Stimulated activated effector memory CD8-positive, alpha-beta T cell treated with anti-CD3 and anti-CD28 coated beads, Interleukin-12 subunit alpha, Interleukin-12 subunit beta, amount 100 ng/mL, for 72 hours (primary cell): ENCODE data around the gene FEZ2.

Source experiments
- ATAC-seq: fragments of 150-1000 bp; cut with Tn5 transposase; 2 replicates; pipeline ENCODE4 v1.10.0; 2021
- DNase-seq, 2 donors: peaks; one replicate each; pipeline ENCODE4 v3.0.0; 2021 to 2022; ENCODE audit warnings: low spot score in 2 of 2
- H3K27ac Mint-ChIP-seq: one replicate; pipeline ENCODE4 v1.8.0; 2022; ENCODE audit warnings: mild to moderate bottlenecking, mixed read lengths
- H3K36me3 Mint-ChIP-seq: one replicate; pipeline ENCODE4 v1.8.0; 2022; ENCODE audit warnings: mild to moderate bottlenecking, mixed read lengths
- H3K4me1 Mint-ChIP-seq: one replicate; pipeline ENCODE4 v1.8.0; 2022; ENCODE audit warnings: mixed read lengths
- H3K4me3 Mint-ChIP-seq: one replicate; pipeline ENCODE4 v1.8.0; 2022; ENCODE audit warnings: mild to moderate bottlenecking, mixed read lengths
- H3K9me3 Mint-ChIP-seq: one replicate; pipeline ENCODE4 v1.8.0; 2022; ENCODE audit warnings: mixed read lengths

FEZ2 gene

DNA sequence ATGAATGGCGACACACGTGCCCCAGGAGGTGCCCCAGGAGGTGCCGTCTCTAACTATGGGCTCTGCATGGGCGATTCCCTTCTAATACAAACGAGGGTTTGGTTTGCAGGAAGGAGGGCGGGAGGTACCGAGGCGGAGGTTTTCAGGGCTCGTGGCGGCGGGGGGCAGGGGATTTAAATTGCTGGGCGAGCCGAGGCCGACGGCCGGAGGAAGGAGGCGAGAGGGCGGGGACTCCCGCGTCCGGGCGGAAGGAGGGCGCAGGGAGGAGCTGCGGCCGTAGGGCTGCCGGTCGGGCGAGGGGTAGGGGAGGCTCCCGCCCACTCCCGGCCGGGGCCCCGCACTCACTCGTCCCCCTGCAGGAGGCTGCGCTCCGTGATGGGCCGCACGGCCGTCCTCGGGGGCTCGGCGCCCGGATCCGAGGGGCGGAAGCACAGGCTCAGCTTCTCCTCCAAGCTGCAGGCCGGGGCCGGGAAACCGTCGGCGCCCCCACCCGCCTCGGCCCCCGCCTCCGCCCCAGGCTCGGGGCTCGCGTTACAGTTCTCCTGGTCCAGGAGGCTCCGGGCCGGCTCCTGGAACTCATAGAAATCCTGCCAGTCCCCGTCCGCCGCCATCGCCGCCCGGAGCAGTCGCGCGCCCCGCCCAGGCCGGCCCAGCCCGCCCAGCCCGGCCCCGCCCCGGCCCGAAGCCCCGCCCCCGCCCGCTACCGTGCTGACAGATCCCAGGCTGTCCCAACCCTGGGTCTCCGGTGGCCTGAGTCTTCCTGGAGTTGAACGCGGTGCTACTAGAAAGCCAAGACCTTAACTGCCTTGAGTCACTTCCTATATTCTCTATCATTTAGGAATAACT is at the start of gene FEZ2:
Gene FEZ2 (minus strand): TSS at position 637 of the 846 bp plus-strand sequence. CDS start 26 bp downstream, at position 611.
- Mint-ChIP-seq H3K9me3 (no peaks in the 10 kb centered on the region), H3K27ac (peak within 1 kb of the TSS; percentile 86), H3K4me3 (peak within 1 kb of the TSS; percentile 80), H3K36me3 (peaks cover 5% of the 10 kb centered on the region), H3K4me1 (peaks cover 36% of the 10 kb centered on the region)
- ATAC-seq, result peak; percentile 96
- DNase-seq, result peak; percentile 61 to 88

- ATAC-seq, result no peak
- Mint-ChIP-seq H3K9me3 (peaks cover 4% of the 10 kb centered on the region), H3K36me3 (no peaks in the 10 kb centered on the region), H3K27ac (no peak overlapping the region), H3K4me1 (no peaks in the 10 kb centered on the region), H3K4me3 (no peak overlapping the region)
- DNase-seq, result no peak
These were observed 37.1 kb upstream of the FEZ2 start for GRCh38 chr2:36634981-36635597.

GRCh38 chr2:36633470-36634092 is 35.6 kb upstream of the FEZ2 start:
- ATAC-seq (peak; percentile 53), DNase-seq (no peak)
- H3K4me1 Mint-ChIP-seq, result no peaks in the 10 kb centered on the region
- peaks cover 4% of the 10 kb centered on the region for H3K9me3 Mint-ChIP-seq
- H3K4me3 Mint-ChIP-seq, result no peak overlapping the region
- no peak overlapping the region for H3K27ac Mint-ChIP-seq
- no peaks in the 10 kb centered on the region for H3K36me3 Mint-ChIP-seq

- no peaks in the 10 kb centered on the region for H3K9me3 Mint-ChIP-seq
These were observed 28.8 kb upstream of the FEZ2 start for GRCh38 chr2:36626756-36627155.

DNA sequence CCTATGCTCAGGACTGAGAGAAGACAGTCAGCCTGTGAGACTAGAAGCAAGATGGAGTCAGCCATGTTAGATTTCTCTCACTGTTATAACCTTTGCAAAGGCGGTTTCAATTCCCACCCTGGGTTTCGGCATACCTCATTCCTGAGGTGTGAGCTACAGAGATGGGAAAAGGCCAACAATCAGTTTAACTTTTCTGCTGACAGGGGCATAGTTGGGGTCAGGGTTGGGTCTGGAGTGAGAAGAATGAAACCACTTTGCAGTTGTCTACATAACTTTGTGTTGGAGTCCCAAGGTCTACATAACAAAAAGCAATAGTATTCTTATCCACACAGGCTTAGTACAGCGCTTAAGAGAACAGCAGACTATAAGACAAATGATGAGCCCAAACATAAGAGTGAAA is 28.1 kb upstream of the FEZ2 start:
- Mint-ChIP-seq H3K27ac (no peak overlapping the region), H3K9me3 (no peaks in the 10 kb centered on the region), H3K4me1 (no peaks in the 10 kb centered on the region), H3K36me3 (no peaks in the 10 kb centered on the region), H3K4me3 (no peak overlapping the region)
- DNase-seq (no peak), ATAC-seq (no peak)

More at GRCh38 chr2:36626756-36627155, 28.8 kb upstream of the FEZ2 start:
- ATAC-seq, result no peak
- H3K36me3 Mint-ChIP-seq, result no peaks in the 10 kb centered on the region
- H3K27ac Mint-ChIP-seq, result no peak overlapping the region
- no peak overlapping the region for H3K4me3 Mint-ChIP-seq
- no peak for DNase-seq
- H3K4me1 Mint-ChIP-seq, result no peaks in the 10 kb centered on the region

GRCh38 chr2:36625304-36625703 is 27.3 kb upstream of the FEZ2 start:
- no peaks in the 10 kb centered on the region for H3K9me3 Mint-ChIP-seq
- no peak for DNase-seq
- ATAC-seq, result no peak
- no peaks in the 10 kb centered on the region for H3K36me3 Mint-ChIP-seq
- no peak overlapping the region for H3K4me3 Mint-ChIP-seq
- H3K4me1 Mint-ChIP-seq, result no peaks in the 10 kb centered on the region
- H3K27ac Mint-ChIP-seq, result no peak overlapping the region

- DNase-seq, result no peak
- H3K9me3 Mint-ChIP-seq, result no peaks in the 10 kb centered on the region
- H3K4me3 Mint-ChIP-seq, result no peak overlapping the region
- no peak overlapping the region for H3K27ac Mint-ChIP-seq
- no peaks in the 10 kb centered on the region for H3K4me1 Mint-ChIP-seq
- no peaks in the 10 kb centered on the region for H3K36me3 Mint-ChIP-seq
- no peak for ATAC-seq
These were observed 22.4 kb upstream of the FEZ2 start for GRCh38 chr2:36620321-36620720.

DNA sequence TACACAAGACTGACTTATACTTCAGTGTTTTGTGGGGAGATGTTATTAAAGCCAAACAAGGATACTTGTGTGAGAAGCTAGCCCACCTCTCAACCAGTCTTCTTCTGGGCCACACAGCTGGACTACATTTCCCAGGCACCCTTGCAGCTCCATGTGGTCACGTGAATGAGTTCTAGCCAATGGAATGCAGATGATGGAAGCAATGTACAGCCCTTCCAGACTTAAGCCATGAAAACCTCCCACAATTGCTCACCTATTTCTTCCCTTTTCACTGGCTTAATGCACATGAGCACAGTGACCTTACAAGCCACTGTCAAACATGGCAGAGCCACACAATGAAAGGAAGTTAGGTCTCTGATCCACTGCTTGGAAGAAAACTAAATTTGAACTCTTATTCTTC is 20.4 kb upstream of the FEZ2 start:
- Mint-ChIP-seq H3K4me1 (no peaks in the 10 kb centered on the region), H3K36me3 (no peaks in the 10 kb centered on the region), H3K27ac (no peak overlapping the region), H3K4me3 (no peak overlapping the region), H3K9me3 (no peaks in the 10 kb centered on the region)
- ATAC-seq (peak; percentile 83), DNase-seq (no peak)

DNA sequence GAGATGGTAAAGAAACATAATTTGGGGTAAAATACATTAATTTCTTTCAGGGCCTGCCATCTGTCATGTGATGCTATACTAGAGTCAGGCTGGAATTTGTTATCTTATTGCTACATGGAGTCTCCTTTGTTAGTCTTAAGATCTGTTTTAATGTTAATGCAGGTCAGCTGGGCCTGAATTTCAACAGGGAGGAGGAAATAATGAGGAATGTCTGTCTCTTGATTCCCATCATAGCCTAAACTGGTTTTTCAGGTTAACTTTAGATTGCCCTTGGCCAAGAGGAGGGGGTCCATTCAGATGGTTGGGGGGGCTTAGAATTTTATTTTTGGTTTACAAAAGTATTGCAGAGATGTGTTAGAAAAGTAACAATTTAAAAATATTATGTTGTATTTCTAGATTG is 19.0 kb upstream of the FEZ2 start:
- no peaks in the 10 kb centered on the region for H3K9me3 Mint-ChIP-seq
- no peak overlapping the region for H3K4me3 Mint-ChIP-seq
- no peaks in the 10 kb centered on the region for H3K4me1 Mint-ChIP-seq

DNA sequence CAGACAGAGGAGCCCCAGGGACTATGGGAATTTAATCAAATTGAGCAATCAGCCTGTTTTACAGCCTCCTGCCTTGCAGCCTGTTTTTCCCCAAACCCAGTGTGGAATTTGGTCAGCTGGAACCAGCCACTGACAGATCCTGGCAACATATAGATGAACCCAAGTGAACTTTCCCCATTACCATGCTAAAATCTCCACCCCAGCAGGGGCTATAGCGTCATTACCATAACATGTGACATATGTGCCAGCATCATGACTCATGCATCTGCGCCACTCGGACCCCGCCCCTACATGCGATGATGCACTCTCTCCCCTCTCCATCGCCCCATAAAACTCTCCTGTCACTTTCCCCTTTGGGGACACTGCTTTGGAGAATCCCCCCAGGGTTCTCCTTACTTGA is 17.3 kb upstream of the FEZ2 start:
- Mint-ChIP-seq H3K4me3 (no peak overlapping the region), H3K9me3 (no peaks in the 10 kb centered on the region), H3K36me3 (no peaks in the 10 kb centered on the region), H3K27ac (no peak overlapping the region), H3K4me1 (peaks cover 4% of the 10 kb centered on the region)
- DNase-seq, result no peak
- ATAC-seq, result no peak

More for the DNA sequence above, 19.0 kb upstream of the FEZ2 start:
- no peak for DNase-seq
- no peak overlapping the region for H3K27ac Mint-ChIP-seq
- no peaks in the 10 kb centered on the region for H3K36me3 Mint-ChIP-seq
- ATAC-seq, result no peak

DNA sequence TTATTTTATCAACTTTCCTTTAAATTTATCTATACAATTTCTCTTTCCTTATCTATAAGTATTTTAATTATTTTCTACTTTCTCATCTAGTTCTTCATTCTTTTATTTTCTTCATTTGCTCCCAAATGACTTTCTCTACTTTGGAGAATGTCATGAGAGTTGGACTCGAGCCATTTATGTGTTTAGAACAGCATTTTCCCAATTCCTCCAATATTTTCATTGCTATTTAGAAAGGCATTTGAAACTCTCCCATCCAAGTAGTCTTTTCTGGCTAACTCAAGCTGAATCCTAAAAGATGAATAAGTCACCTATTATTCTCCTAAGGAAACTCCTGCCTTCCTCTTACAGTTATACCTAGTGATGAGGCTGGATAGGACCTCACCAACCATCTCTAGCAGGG is 15.8 kb upstream of the FEZ2 start:
- H3K36me3 Mint-ChIP-seq, result no peaks in the 10 kb centered on the region
- H3K4me1 Mint-ChIP-seq, result peaks cover 4% of the 10 kb centered on the region
- no peaks in the 10 kb centered on the region for H3K9me3 Mint-ChIP-seq
- ATAC-seq (no peak), DNase-seq (no peak)
- no peak overlapping the region for H3K27ac Mint-ChIP-seq
- no peak overlapping the region for H3K4me3 Mint-ChIP-seq

DNA sequence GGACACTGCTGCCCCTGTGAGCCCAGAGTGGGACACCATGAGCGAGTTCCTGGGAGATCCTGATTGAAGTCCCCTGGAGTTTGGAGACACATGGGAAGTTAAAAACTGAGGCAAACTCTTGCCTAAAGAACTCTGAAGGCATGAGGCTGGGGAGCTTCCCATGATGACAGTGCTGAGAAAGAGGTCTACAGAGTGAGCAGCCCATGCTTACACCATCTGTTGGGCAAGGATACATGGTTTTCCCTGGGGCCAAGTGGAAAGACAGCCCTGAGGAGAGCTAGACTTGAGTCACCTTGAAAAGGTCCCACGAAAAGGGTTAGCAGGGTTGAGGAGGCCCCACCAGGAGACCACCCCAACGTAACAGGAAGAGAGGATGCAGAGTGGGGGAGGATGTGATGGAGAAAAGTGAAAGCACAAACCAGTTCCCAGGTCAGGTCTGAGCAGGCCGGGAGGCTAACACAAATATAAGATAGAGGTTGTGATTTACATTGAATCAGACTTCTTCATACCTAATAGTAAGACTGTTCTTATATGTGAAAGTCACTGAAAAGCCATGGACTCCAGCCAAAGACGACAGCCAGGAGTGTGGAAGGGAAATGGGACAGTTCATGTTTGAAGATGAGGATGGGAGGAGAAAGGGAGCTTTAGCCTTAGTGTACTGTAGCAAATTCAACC is 13.5 kb upstream of the FEZ2 start:
- Mint-ChIP-seq H3K9me3 (no peaks in the 10 kb centered on the region), H3K27ac (no peak overlapping the region), H3K4me3 (no peak overlapping the region), H3K4me1 (peaks cover 4% of the 10 kb centered on the region), H3K36me3 (no peaks in the 10 kb centered on the region)
- ATAC-seq (peak; percentile 36), DNase-seq (no peak)

DNA sequence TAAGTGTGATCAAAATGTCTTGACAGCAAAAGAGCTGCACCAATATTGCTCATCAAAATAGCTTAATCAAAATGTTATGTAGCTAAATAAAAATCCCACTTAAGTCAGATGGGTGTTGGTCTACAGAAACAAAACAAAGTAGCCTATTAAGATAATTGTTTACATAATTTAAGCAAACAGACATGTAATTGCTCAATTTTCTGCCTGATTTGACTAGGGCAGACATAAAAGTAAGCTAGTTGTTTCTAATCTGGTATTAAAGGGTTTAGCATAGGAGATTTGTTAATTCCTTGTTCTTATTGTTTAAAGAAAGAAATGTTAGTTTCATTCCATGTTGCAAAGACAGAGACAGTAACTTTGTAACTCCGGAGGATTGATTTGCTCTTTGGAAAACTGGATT is 11.5 kb upstream of the FEZ2 start:
- Mint-ChIP-seq H3K27ac (no peak overlapping the region), H3K9me3 (no peaks in the 10 kb centered on the region), H3K36me3 (no peaks in the 10 kb centered on the region), H3K4me1 (peaks cover 4% of the 10 kb centered on the region), H3K4me3 (no peak overlapping the region)
- DNase-seq (no peak), ATAC-seq (no peak)

DNA sequence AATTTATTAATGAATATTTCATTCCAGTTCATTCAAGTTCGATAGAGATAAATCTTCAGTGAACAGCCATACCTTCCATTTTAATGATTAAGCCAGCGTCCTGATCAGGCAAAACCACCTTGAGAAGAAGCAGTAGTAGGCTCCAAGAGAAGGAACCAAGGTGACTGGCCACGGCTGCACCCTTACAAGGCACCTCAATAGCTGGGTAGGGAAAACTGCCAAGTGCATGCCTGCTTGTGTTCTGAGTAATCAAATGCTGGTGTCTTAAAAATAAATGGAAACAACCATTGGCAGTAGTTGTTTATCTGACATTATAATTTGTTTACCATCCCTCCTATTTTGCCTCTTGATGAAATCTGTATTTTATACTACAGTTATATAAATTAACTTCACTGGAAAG is 10.0 kb upstream of the FEZ2 start:
- ATAC-seq, result no peak
- Mint-ChIP-seq H3K9me3 (no peaks in the 10 kb centered on the region), H3K4me3 (no peak overlapping the region), H3K36me3 (no peaks in the 10 kb centered on the region), H3K4me1 (peaks cover 4% of the 10 kb centered on the region), H3K27ac (no peak overlapping the region)
- DNase-seq, result no peak

DNA sequence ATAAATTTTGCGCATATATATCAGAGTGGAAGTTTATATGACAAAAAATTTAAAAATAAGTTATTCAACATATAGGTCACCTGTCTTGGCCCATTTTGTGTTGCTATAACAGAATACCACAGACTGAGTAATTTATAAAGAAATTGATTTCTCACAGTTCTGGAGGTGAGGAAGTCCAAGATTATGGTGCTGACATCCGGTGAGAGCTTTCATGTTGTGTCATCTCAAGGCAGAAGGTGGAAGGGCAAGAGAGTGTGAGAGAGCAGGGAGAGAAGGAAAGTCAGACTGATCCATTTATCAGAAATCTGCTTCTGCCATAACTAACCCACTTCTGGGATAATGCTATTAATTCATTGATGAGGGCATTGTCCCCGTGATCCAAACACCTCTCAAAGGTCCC is 9.0 kb upstream of the FEZ2 start:
- H3K9me3 Mint-ChIP-seq, result no peaks in the 10 kb centered on the region
- no peak overlapping the region for H3K27ac Mint-ChIP-seq
- no peaks in the 10 kb centered on the region for H3K36me3 Mint-ChIP-seq
- ATAC-seq, result peak; percentile 74
- no peak overlapping the region for H3K4me3 Mint-ChIP-seq
- no peak for DNase-seq
- H3K4me1 Mint-ChIP-seq, result peaks cover 4% of the 10 kb centered on the region
